Stimulated activated CD4-positive, alpha-beta T cell treated with anti-CD3 and anti-CD28 coated beads, Interleukin-2, amount 100 ng/mL, for 48 hours (primary cell): Measurements from ENCODE around the gene CCNF.
"Not testable (repeated sequence)": the region's sequence is repeated elsewhere in the genome, so short reads cannot be mapped to it uniquely, and the experiment has no call there.

ENCODE experiments used
- DNase-seq, 2 donors: peaks; one replicate each; pipeline ENCODE4 v3.0.0-alpha.2; 2020

CCNF gene

DNA sequence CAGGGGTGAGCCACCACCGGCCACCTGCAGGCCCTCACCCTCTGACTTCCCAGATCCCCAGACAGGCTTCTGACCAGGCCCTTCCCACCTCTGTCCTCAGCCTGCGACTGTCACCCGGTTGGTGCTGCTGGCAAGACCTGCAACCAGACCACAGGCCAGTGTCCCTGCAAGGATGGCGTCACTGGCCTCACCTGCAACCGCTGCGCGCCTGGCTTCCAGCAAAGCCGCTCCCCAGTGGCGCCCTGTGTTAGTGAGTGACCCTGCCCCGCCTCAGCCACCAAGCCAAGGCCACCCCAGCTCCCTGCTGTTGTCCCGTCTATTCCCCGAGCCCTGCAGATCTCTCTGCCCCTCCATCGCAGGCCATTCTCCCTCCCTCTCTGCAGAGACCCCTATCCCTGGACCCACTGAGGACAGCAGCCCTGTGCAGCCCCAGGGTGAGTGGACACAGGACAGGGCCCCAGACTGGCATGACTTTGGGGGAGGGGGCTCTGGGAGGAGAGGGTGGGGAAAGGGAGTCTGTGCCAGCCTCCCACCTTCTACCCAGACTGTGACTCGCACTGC, 43.7 kb downstream of the CCNF start:
- no peak for DNase-seq

GRCh38 chr16:2473446-2473926, 44.2 kb downstream of the CCNF start:
- no peak for DNase-seq

DNA sequence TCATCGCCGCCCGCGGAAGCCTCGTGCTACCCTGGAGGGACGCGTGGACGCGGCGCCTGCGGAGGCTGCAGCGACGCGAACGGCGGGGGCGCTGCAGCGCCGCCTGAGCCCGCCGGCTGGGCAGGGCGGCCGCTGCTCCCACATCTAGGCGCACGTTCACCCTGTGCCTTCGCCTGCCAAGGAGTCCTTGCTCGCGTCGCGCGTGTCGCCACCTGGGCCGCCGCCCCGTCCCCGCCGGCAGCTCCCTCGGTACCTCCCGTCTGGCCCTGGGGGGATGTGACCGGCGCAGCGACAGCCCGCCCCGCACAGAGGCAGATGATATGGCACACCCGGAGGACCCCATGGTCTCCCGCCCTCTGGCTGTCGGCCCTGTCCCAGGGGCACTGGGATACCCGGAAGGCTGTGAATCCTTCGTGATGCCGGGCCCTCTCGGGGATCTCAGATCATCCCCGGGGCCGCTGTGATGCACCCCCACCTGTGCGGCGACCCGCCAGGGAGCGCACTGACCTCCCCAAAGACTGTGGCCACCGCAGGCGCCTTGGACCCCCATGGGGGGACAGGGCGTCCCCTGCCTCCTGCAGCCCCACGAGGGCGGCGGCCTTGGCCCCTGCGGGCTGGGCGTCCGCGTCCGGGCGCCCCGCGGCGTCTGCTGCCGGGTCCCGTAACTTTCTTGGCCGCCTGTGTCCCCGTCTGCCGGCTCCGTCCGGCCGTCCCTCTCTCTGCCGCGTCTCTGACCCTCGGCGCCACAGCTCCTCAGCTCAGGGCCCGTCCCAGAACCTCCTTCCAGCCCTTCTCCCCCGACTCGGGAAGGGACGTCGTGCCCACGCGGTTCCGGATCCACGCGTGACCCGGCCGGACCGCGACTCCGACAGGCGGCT, 45.0 kb downstream of the CCNF start:
- peak; percentile 38 to 50 for DNase-seq

DNA sequence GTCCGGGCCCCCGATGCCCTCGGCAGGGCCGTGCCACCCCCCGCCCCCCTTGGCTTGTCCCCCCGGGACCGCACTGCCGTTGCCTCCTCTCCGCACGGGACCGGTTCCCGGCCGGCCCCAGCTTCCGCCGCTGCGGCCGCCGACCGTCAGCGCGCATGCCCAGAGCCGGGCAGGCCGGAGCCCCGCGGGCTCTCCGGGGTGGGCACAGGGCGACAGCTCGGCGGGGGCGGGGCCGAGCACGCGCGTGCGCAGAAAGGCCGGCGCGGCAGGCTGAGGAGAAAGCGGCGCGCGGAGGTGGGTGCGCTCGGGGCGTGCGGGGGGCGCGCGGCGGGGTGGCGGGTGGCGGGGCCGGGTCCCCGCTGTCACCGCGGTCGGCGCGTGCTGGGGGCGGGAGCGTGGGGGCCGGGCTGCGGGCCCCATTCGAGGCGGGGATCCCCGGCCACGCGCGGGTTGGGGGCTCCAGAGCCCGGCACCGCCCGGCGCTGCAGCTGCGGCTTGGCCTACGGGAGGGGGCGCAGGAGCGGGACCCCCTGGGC, 45.7 kb downstream of the CCNF start, which contains the start of gene TBC1D24:
Gene TBC1D24 (plus strand): TSS at position 251 of the 536 bp plus-strand sequence. CDS start 21,022 bp downstream, outside the sequence.
- peak; percentile 78 to 85 for DNase-seq

DNA sequence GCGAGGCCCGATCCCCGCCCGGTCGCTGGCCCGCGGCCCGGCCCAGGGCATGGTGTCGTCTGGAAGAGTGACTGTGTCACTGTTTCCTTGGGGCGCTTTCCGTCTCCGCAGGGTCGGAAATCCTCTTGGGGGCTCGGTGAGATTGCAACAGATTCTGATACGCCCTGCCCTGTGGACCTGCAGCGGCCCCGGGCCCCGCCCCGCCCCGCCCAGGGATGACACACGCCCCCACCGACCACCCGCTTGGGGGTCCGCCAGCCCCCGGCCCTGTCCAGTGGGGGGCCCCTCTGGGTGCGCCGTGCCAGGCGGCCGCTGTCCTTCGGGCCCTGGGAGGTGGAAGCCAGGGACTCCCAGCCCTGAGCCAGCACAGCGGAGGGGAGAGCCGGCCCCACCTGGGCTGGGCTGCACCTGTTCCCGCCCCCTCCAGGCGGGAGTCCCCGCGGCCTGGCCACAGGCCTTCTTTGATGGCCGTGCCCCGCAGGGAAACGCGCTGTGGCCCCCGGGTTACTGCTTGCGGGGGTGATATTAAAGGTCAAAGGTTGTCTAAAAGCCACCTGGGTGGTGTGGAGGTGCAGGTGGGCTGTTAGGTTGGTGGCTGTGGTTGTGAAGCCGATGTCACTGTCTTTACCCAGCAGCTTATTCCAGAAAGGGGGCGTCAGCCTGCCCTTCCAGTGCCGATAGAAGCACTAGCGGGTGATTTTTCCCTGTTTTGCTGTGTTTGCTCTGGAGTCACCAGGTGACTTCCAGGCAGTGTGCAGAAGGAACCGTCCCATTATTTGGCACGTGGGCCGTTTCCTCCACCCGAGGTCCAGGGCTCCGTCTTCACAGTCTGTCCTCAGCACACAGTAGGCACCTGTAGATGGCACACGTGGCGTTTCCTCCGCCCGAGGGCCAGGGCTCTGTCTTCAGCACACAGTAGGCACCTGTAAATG, 46.4 kb downstream of the CCNF start:
- DNase-seq, result no peak

DNA sequence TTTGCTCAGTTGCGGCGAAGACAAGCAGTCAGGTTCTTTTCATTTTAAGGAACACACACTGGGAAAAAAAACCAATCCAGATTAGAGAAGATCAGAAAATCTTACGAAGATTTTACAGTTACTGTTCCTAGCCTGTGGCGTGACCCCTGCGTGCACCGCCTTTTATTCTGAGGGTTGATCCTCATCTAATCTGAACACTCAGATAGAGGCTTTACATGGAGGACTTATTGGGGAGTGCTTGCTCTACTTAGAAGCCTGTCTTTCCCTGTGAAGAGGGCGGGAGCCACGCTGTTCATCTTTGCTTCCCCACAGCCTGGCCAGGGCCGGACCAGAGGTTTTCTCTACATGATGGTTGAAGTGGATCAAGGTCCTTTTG, 47.1 kb downstream of the CCNF start:
- no peak for DNase-seq

DNA sequence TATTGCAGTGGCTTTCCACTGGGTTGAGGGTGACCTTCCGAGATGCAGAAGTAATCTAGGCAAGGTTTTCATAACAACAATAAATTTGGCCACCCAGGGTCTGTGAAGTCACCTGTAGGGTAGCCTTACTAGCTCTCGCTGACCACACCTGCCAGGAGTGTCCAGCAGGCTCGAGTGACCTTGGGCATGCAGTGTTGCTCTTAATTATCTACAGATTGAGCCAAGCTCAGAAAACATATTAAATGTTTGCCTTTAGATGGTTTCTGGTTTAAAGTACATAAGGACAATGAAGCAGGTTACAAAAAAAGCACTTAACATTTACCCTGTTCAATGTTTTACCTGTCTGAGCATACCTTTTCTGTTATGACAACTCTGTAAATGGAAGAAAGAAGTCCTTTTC, 47.5 kb downstream of the CCNF start:
- no peak for DNase-seq

GRCh38 chr16:2477327-2477726, 48.1 kb downstream of the CCNF start:
- DNase-seq, result no peak

- DNase-seq, result no peak
Observed at GRCh38 chr16:2478279-2478678, 49.0 kb downstream of the CCNF start.

GRCh38 chr16:2479996-2480395, 50.7 kb downstream of the CCNF start:
- not testable (repeated sequence) for DNase-seq

- no peak for DNase-seq
Observed at GRCh38 chr16:2480948-2481347, 51.7 kb downstream of the CCNF start.

- no peak for DNase-seq
Observed at GRCh38 chr16:2481676-2482075, 52.4 kb downstream of the CCNF start.

- no peak for DNase-seq
Observed at GRCh38 chr16:2482249-2482648, 53.0 kb downstream of the CCNF start.

GRCh38 chr16:2482708-2483534, 53.7 kb downstream of the CCNF start:
- DNase-seq, result no peak

DNA sequence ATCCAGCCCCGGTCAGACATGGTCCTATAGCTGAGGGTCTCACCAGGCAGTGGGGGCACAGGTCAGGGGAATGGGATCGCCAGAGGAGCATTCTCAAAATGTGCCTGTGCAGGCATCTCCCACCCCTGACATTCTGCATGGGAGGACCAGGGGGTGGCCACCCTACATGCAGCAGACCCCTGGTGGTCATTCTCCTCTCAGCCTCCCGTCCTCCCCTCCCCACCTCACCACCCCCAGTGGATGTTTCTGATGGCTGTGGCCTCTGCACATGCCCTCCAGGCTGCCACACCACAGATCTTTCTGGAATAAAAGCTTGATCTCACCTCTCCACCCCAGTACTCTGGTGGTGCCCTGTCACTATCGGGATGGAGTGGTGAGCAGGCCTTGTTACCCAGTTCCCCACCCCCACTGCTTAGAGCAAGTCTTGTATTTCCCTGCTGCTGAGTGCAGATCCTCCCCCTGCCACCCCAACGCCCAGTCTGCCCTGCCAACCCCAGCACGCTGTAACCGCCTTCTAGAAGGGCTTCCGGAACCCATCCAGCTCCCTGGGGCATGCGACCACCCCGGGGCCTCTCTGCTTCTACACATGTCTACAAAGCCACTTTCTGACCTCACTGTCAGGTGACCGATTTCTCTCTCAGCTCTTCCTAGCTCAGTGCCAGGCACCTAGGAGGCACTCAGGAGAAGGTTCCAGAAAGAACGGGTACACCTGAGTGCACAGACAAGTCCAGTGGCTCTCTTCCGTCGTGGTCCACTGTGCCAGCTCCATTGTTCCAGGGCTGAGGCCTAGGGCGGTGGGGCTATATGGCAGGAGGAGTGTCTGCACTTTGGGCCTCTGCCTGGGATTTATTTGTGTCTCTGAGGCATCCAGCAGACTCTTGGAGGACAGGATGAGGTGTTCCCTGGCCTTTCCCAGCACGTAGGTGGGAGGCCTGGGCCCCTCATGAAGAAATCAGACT, 55.0 kb downstream of the CCNF start:
- DNase-seq, result no peak

DNA sequence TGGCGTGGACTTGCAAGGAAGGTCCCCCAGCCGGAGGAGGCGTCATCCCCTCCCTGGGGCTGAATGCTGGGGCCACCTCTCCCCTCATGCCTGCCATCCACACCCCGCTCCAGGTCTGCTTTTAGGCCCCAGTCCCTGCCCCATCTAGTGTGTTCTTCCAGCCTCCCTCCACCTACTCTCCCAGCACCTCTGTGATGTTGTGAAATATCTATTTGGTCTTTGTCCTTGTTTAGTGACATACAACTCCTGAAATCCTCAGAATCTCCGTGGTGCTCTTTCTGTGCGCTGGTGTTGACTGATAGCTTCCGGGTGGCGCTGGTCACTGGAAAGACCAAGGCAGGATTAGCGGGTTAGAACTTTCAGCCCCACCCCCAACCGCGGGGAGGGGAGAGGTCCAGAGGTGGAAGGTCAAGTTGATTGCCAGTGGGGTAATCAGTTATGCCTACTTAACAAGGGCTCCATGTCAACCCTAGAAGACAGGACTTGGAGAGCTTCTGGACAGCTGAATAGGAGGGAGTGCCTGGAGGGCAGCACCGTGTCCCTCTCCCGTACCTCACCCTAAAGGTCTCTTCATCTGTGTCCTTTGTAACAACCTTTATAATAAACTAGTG, 55.8 kb downstream of the CCNF start:
- DNase-seq, result no peak

- no peak for DNase-seq
Observed at GRCh38 chr16:2485811-2486507, 56.7 kb downstream of the CCNF start.

GRCh38 chr16:2486645-2487516, 57.6 kb downstream of the CCNF start:
- DNase-seq, result peak; percentile 53 to 60

- DNase-seq, result no peak
Observed at GRCh38 chr16:2487517-2487842, 58.2 kb downstream of the CCNF start.
